Tongue (tissue), 2 donors: ENCODE results near the gene OLIG1. TPM values are rescaled to one million over a fixed set of nuclear protein-coding genes. Genes with fewer than 3 reads are reported as not detected.

ENCODE experiments used
- DNase-seq: peaks from one replicate; pipeline ENCODE4 v3.0.0-alpha.2; 2015
- total RNA-seq: library from RNA; depleted of rRNA; stranded (reverse); fragments of >200 nt; gene quantifications from one replicate; pipeline ENCODE4 v1.2.3, GENCODE V29; 2014

OLIG1 gene
- 0.41 TPM for total RNA-seq

- peak; percentile 67 for DNase-seq
Observed at GRCh38 chr21:33069994-33070743, at the start of gene OLIG1. Gene OLIG1, plus strand, starts transcription at chr21:33070141. Its CDS starts 106 bp downstream, at chr21:33070247.

DNA sequence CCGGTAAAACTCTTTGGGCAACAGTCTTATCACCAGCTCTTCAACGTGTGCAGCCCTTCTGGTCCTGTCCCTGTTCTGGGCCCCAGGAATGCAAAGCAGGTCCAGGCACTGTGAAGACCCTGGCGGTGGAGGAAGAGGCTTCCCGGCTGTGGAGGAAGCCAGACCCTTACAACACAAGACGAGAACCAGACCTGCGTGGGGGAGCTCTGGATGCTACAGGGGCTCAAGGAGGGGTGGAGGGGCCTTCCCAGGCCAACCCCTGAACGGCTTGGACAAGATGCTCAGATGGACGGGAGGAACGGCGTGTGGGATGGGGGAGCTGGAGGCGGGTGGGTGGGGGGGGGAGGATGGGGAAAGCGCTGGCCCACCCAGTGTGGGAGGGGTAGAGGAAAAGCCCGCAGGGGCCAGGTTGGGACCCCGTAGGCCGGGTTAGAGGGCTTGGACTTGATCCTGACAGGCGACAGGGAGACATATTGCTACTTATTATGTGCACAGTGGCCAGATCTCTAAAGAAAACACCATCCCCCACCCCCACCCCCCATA lies 49.3 kb upstream of the OLIG1 start:
- DNase-seq = peak; percentile 19

- DNase-seq = no peak
Observed at GRCh38 chr21:33021150-33021549, 48.8 kb upstream of the OLIG1 start.

DNA sequence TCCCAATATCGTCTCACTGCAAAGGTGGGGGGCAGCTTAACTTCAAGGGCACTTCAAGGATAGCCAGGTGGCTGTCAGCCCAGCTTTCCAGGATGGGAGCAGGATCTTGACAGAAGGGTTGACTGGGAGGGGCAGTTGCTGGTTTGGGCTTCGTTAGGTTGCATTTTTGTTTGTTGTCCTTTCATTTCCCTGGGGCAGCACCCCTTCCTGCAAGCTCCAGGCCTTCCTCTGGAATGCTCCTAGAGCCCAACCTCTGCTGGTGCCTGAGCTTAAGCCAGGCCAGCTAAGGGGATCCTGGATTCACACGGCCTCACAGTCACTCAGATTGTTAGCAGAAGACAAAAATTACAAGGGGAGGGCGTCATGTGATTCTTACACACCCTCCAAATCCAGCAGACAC lies 48.3 kb upstream of the OLIG1 start:
- DNase-seq = no peak

- DNase-seq = no peak
Observed at GRCh38 chr21:33022489-33022827, 47.5 kb upstream of the OLIG1 start.

DNA sequence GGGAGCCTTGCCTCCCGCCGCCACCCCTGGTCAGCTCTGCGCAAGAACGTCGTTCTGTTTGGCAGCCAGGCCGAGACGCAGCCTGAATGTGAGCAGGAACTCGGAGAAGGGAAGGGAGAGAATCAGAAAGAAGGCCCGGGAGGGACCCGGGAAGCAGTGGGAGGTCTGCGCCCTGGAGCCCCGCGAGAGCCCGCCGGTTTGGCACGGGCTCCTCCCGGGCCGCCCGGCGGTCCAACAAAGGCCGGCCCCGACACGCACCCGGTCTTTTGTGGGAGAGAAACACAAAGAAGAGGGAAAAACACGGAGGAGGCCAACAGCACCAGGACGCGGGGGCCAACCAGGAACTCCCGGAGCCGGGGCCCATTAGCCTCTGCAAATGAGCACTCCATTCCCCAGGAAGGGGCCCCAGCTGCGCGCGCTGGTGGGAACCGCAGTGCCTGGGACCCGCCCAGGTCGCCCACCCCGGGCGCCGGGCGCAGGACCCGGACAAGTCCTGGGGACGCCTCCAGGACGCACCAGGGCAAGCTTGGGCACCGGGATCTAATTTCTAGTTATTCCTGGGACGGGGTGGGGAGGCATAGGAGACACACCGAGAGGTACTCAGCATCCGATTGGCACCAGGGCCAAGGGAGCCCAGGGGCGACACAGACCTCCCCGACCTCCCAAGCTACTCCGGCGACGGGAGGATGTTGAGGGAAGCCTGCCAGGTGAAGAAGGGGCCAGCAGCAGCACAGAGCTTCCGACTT lies 46.9 kb upstream of the OLIG1 start:
- no peak for DNase-seq

DNA sequence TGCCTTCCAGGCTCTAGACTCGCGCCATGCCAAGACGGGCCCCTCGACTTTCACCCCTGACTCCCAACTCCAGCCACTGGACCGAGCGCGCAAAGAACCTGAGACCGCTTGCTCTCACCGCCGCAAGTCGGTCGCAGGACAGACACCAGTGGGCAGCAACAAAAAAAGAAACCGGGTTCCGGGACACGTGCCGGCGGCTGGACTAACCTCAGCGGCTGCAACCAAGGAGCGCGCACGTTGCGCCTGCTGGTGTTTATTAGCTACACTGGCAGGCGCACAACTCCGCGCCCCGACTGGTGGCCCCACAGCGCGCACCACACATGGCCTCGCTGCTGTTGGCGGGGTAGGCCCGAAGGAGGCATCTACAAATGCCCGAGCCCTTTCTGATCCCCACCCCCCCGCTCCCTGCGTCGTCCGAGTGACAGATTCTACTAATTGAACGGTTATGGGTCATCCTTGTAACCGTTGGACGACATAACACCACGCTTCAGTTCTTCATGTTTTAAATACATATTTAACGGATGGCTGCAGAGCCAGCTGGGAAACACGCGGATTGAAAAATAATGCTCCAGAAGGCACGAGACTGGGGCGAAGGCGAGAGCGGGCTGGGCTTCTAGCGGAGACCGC lies 46.3 kb upstream of the OLIG1 start:
- peak; percentile 24 for DNase-seq

DNA sequence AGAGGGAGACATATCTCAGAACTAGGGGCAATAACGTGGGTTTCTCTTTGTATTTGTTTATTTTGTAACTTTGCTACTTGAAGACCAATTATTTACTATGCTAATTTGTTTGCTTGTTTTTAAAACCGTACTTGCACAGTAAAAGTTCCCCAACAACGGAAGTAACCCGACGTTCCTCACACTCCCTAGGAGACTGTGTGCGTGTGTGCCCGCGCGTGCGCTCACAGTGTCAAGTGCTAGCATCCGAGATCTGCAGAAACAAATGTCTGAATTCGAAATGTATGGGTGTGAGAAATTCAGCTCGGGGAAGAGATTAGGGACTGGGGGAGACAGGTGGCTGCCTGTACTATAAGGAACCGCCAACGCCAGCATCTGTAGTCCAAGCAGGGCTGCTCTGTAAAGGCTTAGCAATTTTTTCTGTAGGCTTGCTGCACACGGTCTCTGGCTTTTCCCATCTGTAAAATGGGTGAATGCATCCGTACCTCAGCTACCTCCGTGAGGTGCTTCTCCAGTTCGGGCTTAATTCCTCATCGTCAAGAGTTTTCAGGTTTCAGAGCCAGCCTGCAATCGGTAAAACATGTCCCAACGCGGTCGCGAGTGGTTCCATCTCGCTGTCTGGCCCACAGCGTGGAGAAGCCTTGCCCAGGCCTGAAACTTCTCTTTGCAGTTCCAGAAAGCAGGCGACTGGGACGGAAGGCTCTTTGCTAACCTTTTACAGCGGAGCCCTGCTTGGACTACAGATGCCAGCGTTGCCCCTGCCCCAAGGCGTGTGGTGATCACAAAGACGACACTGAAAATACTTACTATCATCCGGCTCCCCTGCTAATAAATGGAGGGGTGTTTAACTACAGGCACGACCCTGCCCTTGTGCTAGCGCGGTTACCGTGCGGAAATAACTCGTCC lies 45.5 kb upstream of the OLIG1 start:
- peak; percentile 16 for DNase-seq

DNA sequence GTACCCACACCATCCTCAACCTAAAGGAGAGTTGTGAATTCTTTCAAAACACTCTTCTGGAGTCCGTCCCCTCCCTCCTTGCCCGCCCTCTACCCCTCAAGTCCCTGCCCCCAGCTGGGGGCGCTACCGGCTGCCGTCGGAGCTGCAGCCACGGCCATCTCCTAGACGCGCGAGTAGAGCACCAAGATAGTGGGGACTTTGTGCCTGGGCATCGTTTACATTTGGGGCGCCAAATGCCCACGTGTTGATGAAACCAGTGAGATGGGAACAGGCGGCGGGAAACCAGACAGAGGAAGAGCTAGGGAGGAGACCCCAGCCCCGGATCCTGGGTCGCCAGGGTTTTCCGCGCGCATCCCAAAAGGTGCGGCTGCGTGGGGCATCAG lies 44.8 kb upstream of the OLIG1 start:
- DNase-seq = no peak

DNA sequence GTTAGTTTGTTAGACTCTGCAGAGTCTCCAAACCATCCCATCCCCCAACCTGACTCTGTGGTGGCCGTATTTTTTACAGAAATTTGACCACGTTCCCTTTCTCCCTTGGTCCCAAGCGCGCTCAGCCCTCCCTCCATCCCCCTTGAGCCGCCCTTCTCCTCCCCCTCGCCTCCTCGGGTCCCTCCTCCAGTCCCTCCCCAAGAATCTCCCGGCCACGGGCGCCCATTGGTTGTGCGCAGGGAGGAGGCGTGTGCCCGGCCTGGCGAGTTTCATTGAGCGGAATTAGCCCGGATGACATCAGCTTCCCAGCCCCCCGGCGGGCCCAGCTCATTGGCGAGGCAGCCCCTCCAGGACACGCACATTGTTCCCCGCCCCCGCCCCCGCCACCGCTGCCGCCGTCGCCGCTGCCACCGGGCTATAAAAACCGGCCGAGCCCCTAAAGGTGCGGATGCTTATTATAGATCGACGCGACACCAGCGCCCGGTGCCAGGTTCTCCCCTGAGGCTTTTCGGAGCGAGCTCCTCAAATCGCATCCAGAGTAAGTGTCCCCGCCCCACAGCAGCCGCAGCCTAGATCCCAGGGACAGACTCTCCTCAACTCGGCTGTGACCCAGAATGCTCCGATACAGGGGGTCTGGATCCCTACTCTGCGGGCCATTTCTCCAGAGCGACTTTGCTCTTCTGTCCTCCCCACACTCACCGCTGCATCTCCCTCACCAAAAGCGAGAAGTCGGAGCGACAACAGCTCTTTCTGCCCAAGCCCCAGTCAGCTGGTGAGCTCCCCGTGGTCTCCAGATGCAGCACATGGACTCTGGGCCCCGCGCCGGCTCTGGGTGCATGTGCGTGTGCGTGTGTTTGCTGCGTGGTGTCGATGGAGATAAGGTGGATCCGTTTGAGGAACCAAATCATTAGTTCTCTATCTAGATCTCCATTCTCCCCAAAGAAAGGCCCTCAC lies 44.2 kb upstream of the OLIG1 start, which contains the start of gene OLIG2:
Gene OLIG2, plus strand, starts transcription at position 447 of the 954 bp plus-strand sequence. CDS start 928 bp downstream, outside the sequence.
- peak; percentile 32 for DNase-seq

GRCh38 chr21:33026443-33026858 lies 43.5 kb upstream of the OLIG1 start:
- no peak for DNase-seq

DNA sequence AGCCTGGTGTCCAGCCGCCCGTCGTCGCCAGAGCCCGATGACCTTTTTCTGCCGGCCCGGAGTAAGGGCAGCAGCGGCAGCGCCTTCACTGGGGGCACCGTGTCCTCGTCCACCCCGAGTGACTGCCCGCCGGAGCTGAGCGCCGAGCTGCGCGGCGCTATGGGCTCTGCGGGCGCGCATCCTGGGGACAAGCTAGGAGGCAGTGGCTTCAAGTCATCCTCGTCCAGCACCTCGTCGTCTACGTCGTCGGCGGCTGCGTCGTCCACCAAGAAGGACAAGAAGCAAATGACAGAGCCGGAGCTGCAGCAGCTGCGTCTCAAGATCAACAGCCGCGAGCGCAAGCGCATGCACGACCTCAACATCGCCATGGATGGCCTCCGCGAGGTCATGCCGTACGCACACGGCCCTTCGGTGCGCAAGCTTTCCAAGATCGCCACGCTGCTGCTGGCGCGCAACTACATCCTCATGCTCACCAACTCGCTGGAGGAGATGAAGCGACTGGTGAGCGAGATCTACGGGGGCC lies 43.0 kb upstream of the OLIG1 start:
- peak; percentile 16 for DNase-seq

GRCh38 chr21:33027401-33028286 lies 42.3 kb upstream of the OLIG1 start:
- no peak for DNase-seq

DNA sequence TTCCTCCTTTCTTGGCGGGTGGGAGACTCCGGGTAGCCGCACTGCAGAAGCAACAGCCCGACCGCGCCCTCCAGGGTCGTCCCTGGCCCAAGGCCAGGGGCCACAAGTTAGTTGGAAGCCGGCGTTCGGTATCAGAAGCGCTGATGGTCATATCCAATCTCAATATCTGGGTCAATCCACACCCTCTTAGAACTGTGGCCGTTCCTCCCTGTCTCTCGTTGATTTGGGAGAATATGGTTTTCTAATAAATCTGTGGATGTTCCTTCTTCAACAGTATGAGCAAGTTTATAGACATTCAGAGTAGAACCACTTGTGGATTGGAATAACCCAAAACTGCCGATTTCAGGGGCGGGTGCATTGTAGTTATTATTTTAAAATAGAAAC lies 41.7 kb upstream of the OLIG1 start:
- DNase-seq = no peak

DNA sequence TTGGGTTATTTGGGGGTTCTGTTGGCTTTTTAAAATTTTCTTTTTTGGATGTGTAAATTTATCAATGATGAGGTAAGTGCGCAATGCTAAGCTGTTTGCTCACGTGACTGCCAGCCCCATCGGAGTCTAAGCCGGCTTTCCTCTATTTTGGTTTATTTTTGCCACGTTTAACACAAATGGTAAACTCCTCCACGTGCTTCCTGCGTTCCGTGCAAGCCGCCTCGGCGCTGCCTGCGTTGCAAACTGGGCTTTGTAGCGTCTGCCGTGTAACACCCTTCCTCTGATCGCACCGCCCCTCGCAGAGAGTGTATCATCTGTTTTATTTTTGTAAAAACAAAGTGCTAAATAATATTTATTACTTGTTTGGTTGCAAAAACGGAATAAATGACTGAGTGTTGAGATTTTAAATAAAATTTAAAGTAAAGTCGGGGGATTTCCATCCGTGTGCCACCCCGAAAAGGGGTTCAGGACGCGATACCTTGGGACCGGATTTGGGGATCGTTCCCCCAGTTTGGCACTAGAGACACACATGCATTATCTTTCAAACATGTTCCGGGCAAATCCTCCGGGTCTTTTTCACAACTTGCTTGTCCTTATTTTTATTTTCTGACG lies 41.1 kb upstream of the OLIG1 start:
- peak; percentile 26 for DNase-seq

DNA sequence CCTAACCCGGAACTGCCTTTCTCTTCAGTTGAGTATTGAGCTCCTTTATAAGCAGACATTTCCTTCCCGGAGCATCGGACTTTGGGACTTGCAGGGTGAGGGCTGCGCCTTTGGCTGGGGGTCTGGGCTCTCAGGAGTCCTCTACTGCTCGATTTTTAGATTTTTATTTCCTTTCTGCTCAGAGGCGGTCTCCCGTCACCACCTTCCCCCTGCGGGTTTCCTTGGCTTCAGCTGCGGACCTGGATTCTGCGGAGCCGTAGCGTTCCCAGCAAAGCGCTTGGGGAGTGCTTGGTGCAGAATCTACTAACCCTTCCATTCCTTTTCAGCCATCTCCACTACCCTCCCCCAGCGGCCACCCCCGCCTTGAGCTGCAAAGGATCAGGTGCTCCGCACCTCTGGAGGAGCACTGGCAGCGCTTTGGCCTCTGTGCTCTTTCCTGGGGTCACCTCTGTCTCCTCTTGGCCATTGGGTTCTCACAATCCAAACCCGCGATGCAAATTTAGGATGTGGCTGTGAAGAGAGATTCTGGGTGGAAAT lies 40.5 kb upstream of the OLIG1 start:
- no peak for DNase-seq

- DNase-seq = no peak
Observed at GRCh38 chr21:33029975-33030461, 39.9 kb upstream of the OLIG1 start.

GRCh38 chr21:33030633-33031032 lies 39.3 kb upstream of the OLIG1 start:
- no peak for DNase-seq
